CD4-positive, alpha-beta T cell treated with Interleukin-15 for 4 hours (primary cell): ENCODE results near the gene SBNO1.
"Not testable (repeated sequence)": the region's sequence is repeated elsewhere in the genome, so short reads cannot be mapped to it uniquely, and the experiment has no call there.

ENCODE experiments used
- DNase-seq: peaks from one replicate; pipeline ENCODE4 v3.0.0-alpha.2; 2020; ENCODE audit warnings: low spot score

SBNO1 gene

GRCh38 chr12:123248996-123249741, 115.5 kb downstream of the SBNO1 start:
- not testable (repeated sequence) for DNase-seq

- not testable (repeated sequence) for DNase-seq
Observed at GRCh38 chr12:123248129-123248528, 116.5 kb downstream of the SBNO1 start.

GRCh38 chr12:123245678-123246077, 119.0 kb downstream of the SBNO1 start:
- no peak for DNase-seq

GRCh38 chr12:123243671-123244262, 120.9 kb downstream of the SBNO1 start:
- DNase-seq, result no peak

- DNase-seq, result no peak
Observed at GRCh38 chr12:123242116-123242904, 122.3 kb downstream of the SBNO1 start.
